Memory B cell (primary cell): ENCODE data around the gene TDG.
A peak's percentile ranks its signal among the peaks of the same experiment; 100 is the strongest.

Experiments
- ATAC-seq: fragments of 150-1000 bp; cut with Tn5 transposase; 2 replicates; pipeline ENCODE4 v1.10.0; 2021; ENCODE audit warnings: low read depth, mild to moderate bottlenecking, moderate library complexity
- DNase-seq, 2 donors: peaks; one replicate each; pipeline ENCODE4 v3.0.0; 2022; ENCODE audit warnings: low spot score in 2 of 2
- H3K27ac Mint-ChIP-seq: one replicate; pipeline ENCODE4 v1.8.0; 2022; ENCODE audit warnings: mild to moderate bottlenecking, moderate library complexity, mixed read lengths
- H3K27me3 Mint-ChIP-seq: one replicate; pipeline ENCODE4 v1.8.0; 2022; ENCODE audit warnings: mixed read lengths
- H3K36me3 Mint-ChIP-seq: one replicate; pipeline ENCODE4 v1.8.0; 2022; ENCODE audit warnings: mild to moderate bottlenecking, mixed read lengths
- H3K4me1 Mint-ChIP-seq: one replicate; pipeline ENCODE4 v1.8.0; 2022; ENCODE audit warnings: mixed read lengths
- H3K4me3 Mint-ChIP-seq: one replicate; pipeline ENCODE4 v1.8.0; 2022; ENCODE audit warnings: mild to moderate bottlenecking, moderate library complexity, mixed read lengths
- H3K9me3 Mint-ChIP-seq: one replicate; pipeline ENCODE4 v1.8.0; 2022; ENCODE audit warnings: mixed read lengths

The TDG gene

DNA sequence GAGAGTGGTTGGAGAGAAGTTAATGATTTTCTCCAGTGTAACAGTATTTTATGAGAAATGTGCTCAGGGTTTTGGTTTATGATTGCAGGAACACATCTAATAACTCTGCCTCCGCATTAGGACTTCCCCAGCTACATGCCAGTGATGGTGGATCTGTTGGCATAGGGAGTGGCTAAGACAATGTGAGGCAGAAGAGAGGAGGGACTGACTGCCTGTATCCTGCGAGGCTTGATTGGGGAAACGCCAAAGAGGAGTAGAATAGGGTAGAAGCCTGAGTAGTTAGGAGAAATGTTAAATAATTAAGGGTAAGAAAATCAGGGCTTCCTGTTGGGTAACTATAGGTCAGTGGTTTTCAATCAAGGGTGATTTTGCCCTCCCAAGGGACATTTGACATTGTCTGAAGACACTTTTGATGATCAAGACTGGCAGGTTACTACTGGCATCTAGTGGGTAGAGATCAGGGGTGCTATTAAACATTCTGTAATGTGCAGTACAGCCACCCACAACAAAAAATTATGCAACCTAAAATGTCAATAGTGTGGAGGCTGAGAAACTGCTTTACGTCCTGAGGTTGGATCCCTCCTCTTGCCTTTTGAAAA lies 12.8 kb downstream of the TDG start:
- H3K27ac Mint-ChIP-seq, result peak overlapping the region; percentile 42
- ATAC-seq, result peak; percentile 88

DNA sequence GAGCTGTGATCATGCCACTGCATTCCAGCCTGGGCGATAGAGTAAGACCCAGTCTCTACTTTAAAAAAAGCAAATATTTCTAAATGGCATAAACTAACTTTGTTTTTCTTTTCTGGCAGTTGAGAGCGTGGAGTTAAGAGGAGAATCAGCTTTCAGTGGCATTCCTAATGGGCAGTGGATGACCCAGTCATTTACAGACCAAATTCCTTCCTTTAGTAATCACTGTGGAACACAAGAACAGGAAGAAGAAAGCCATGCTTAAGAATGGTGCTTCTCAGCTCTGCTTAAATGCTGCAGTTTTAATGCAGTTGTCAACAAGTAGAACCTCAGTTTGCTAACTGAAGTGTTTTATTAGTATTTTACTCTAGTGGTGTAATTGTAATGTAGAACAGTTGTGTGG lies 21.2 kb downstream of the TDG start:
- Mint-ChIP-seq H3K4me3 (no peak overlapping the region), H3K36me3 (peaks cover 12% of the 10 kb centered on the region), H3K4me1 (no peaks in the 10 kb centered on the region), H3K27ac (no peak overlapping the region), H3K9me3 (no peaks in the 10 kb centered on the region), H3K27me3 (no peaks in the 10 kb centered on the region)
- DNase-seq (no peak), ATAC-seq (no peak)

More for the DNA sequence above, 12.8 kb downstream of the TDG start:
- Mint-ChIP-seq H3K36me3 (peaks cover 24% of the 10 kb centered on the region), H3K4me3 (no peak overlapping the region), H3K4me1 (peaks cover 19% of the 10 kb centered on the region), H3K9me3 (no peaks in the 10 kb centered on the region), H3K27me3 (no peaks in the 10 kb centered on the region)
- DNase-seq, result peak in 1 of 2 donors; percentile 23

GRCh38 chr12:103994235-103994634 lies 28.6 kb downstream of the TDG start:
- DNase-seq (no peak), ATAC-seq (no peak)
- H3K27me3 Mint-ChIP-seq, result peaks cover 10% of the 10 kb centered on the region
- no peaks in the 10 kb centered on the region for H3K4me1 Mint-ChIP-seq
- no peak overlapping the region for H3K27ac Mint-ChIP-seq
- H3K4me3 Mint-ChIP-seq, result no peak overlapping the region
- no peaks in the 10 kb centered on the region for H3K9me3 Mint-ChIP-seq
- no peaks in the 10 kb centered on the region for H3K36me3 Mint-ChIP-seq

DNA sequence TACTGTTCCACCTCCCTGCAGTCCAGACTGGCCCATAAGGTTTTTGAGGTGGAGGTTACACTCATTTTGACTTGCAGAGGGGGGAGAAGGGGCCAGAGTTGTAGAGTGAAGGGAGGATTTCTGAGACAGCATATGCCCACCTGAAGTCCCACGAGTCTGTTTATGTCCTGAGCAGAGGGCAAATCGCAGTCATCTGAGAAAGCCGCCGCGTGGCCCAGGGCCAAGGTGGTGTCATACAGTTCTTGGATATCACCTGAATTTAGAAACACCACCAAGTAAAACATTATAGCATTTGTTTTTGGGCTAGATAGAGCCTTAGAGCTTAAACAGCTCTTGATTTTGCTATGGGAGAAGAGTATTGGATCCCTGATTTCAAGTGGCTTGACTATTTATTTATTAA lies 30.9 kb downstream of the TDG start:
- no peak for DNase-seq
- no peaks in the 10 kb centered on the region for H3K36me3 Mint-ChIP-seq
- peaks cover 16% of the 10 kb centered on the region for H3K27me3 Mint-ChIP-seq
- no peak overlapping the region for H3K4me3 Mint-ChIP-seq
- no peak overlapping the region for H3K27ac Mint-ChIP-seq
- ATAC-seq, result no peak
- no peaks in the 10 kb centered on the region for H3K9me3 Mint-ChIP-seq
- peaks cover 2% of the 10 kb centered on the region for H3K4me1 Mint-ChIP-seq

DNA sequence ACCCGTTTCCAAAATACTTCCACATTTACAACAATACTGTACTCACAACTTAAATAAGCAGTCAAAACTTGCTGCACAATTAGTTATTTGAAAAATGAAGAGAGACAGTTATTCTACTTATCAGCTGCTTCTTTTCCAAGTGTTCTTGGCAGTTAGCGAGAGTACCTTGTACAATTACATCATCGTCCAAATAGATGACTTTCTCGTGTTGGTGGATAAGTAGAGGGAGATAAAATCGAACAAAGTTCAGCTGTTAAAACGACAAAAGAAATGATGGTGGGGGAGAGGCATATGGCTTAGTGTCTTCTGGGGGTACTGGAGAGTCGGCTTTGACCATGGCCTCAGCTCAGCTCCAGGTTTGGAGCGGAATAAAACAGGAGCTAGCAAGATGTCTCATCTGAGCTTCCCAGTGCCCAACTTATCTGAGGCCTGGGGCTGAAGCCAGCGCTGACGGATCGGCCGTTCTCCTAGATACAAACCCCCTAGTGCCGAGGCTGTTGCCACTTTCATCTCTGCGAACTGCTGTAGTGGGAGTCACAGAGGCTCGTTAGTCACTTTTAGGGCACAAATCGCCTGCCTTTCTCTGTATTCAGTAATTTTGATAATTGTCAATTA lies 31.7 kb downstream of the TDG start:
- H3K4me1 Mint-ChIP-seq, result peaks cover 2% of the 10 kb centered on the region
- H3K9me3 Mint-ChIP-seq, result no peaks in the 10 kb centered on the region
- no peak for ATAC-seq
- H3K27me3 Mint-ChIP-seq, result peaks cover 16% of the 10 kb centered on the region
- no peaks in the 10 kb centered on the region for H3K36me3 Mint-ChIP-seq
- no peak overlapping the region for H3K4me3 Mint-ChIP-seq
- DNase-seq, result no peak
- H3K27ac Mint-ChIP-seq, result no peak overlapping the region

GRCh38 chr12:103998976-103999375 lies 33.3 kb downstream of the TDG start:
- Mint-ChIP-seq H3K4me3 (no peak overlapping the region), H3K27ac (no peak overlapping the region), H3K36me3 (no peaks in the 10 kb centered on the region), H3K27me3 (peaks cover 22% of the 10 kb centered on the region), H3K9me3 (no peaks in the 10 kb centered on the region), H3K4me1 (peaks cover 2% of the 10 kb centered on the region)
- DNase-seq (no peak), ATAC-seq (no peak)

DNA sequence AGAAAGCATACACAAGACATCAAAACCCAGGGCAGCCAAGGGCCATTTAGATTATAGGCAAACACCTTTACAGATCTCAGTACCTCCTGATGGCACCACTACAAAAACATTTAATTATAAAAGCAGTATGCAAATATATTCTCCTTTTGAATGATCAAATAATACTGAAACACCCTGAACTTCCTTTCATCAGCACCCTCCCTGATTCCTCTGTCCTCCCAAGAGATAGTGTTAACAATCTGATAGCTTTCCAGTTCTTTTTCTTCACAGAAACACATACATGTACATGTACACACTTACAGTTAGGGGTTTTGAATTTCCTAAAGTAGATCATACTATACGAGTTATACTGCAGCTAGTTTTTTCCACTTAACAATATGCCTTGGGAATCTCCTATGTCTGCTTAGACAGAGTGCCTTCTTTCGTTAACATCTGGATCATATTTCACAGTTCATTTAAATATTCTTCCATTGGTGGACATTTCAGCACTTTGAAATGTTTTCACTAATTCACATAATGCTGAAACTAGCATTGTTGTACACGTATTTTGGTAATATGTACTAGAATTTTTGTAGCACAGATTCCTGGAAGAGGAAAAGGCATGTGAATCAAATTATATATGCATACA lies 35.2 kb downstream of the TDG start:
- Mint-ChIP-seq H3K27ac (no peak overlapping the region), H3K36me3 (no peaks in the 10 kb centered on the region), H3K27me3 (peaks cover 18% of the 10 kb centered on the region), H3K9me3 (no peaks in the 10 kb centered on the region), H3K4me3 (no peak overlapping the region), H3K4me1 (peaks cover 2% of the 10 kb centered on the region)
- ATAC-seq (no peak), DNase-seq (no peak)

- Mint-ChIP-seq H3K27ac (no peak overlapping the region), H3K4me3 (no peak overlapping the region), H3K4me1 (peaks cover 2% of the 10 kb centered on the region), H3K9me3 (no peaks in the 10 kb centered on the region), H3K27me3 (peaks cover 18% of the 10 kb centered on the region), H3K36me3 (no peaks in the 10 kb centered on the region)
- ATAC-seq, result no peak
- DNase-seq, result no peak
These were observed 37.0 kb downstream of the TDG start for GRCh38 chr12:104002686-104003085.

DNA sequence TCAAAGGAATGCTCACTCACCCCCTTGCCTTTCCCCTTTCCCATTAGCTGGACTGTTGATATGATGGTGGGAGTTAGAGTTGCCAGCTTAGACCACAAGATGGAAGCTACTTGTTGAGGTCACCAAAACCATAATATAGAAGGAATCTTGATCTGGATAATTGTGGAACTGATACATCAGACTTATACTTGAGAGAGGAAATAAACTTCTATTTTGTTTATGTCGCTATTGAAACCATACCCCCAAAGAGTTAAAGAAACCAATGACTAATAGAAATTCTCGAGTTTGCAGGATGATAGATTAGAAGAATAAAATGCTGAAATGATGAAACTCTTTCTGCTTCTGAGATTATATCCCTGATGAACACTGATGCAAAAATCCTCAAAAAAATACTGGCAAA lies 37.9 kb downstream of the TDG start:
- ATAC-seq, result no peak
- Mint-ChIP-seq H3K4me1 (peaks cover 2% of the 10 kb centered on the region), H3K9me3 (no peaks in the 10 kb centered on the region), H3K36me3 (no peaks in the 10 kb centered on the region), H3K27ac (no peak overlapping the region), H3K27me3 (peaks cover 16% of the 10 kb centered on the region), H3K4me3 (no peak overlapping the region)
- no peak for DNase-seq

- H3K4me3 Mint-ChIP-seq, result no peak overlapping the region
These were observed 41.3 kb downstream of the TDG start for GRCh38 chr12:104006929-104007328.

GRCh38 chr12:104010121-104010520 lies 44.4 kb downstream of the TDG start:
- no peaks in the 10 kb centered on the region for H3K9me3 Mint-ChIP-seq
- no peak overlapping the region for H3K27ac Mint-ChIP-seq
- H3K27me3 Mint-ChIP-seq, result peaks cover 6% of the 10 kb centered on the region
- peaks cover 4% of the 10 kb centered on the region for H3K36me3 Mint-ChIP-seq
- DNase-seq (no peak), ATAC-seq (no peak)
- no peaks in the 10 kb centered on the region for H3K4me1 Mint-ChIP-seq
- no peak overlapping the region for H3K4me3 Mint-ChIP-seq

More at GRCh38 chr12:104006929-104007328, 41.3 kb downstream of the TDG start:
- peaks cover 4% of the 10 kb centered on the region for H3K36me3 Mint-ChIP-seq
- H3K9me3 Mint-ChIP-seq, result no peaks in the 10 kb centered on the region
- no peaks in the 10 kb centered on the region for H3K4me1 Mint-ChIP-seq
- peaks cover 10% of the 10 kb centered on the region for H3K27me3 Mint-ChIP-seq
- no peak overlapping the region for H3K27ac Mint-ChIP-seq
- DNase-seq (no peak), ATAC-seq (no peak)

DNA sequence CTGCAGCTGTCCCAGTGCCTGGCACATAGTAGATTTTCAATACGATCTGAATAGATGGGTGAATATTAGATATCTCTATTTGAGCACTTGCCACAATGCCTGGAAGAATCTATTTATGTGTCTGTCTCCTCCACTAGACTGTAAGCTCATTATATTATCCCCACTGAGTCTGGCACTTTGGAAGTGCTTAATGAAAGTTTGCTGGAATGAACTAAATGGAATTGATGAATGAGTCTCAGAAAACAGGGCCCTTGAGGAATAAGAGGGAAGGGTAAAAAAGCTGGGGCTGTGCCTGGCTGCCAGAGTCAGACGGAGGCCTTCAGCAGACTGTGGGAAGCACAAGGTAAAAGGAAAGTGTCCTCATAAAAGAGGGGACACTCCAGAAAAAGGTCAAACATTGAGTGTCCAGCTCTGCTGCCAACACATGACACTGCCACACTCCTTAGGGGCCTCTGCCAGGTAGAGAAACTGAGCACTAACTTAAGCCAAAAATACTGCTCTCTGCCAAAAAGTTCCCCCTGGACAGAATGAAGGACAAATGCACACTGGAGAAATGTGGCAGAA lies 45.0 kb downstream of the TDG start:
- Mint-ChIP-seq H3K27ac (no peak overlapping the region), H3K36me3 (peaks cover 4% of the 10 kb centered on the region)

DNA sequence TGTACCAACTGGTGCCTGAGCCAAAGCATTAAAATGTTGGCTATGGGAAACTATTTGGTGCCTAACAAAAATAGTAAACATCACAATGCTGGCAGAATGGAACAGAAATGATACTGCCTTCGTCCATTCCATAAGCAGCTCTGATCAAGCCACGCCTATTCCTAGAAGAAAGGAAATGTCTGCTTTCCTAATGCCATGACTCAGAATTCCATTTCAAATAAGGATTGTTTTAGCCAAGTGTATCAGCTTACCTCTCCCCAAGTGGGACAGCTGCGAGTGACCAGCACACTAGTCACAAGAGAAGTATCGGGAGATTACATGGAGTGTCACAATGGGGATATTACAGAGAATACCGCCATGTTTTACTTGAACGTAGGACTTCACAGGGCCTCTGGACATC lies 45.6 kb downstream of the TDG start:
- ATAC-seq (no peak), DNase-seq (no peak)
- Mint-ChIP-seq H3K36me3 (peaks cover 4% of the 10 kb centered on the region), H3K27ac (no peak overlapping the region), H3K9me3 (no peaks in the 10 kb centered on the region), H3K4me3 (no peak overlapping the region), H3K4me1 (no peaks in the 10 kb centered on the region), H3K27me3 (peaks cover 6% of the 10 kb centered on the region)

More for the DNA sequence above, 45.0 kb downstream of the TDG start:
- no peak overlapping the region for H3K4me3 Mint-ChIP-seq
- H3K9me3 Mint-ChIP-seq, result no peaks in the 10 kb centered on the region
- ATAC-seq (no peak), DNase-seq (no peak)
- H3K4me1 Mint-ChIP-seq, result no peaks in the 10 kb centered on the region
- H3K27me3 Mint-ChIP-seq, result peaks cover 6% of the 10 kb centered on the region

GRCh38 chr12:104012331-104012730 lies 46.7 kb downstream of the TDG start:
- H3K4me1 Mint-ChIP-seq, result no peaks in the 10 kb centered on the region
- peaks cover 4% of the 10 kb centered on the region for H3K27me3 Mint-ChIP-seq
- no peak overlapping the region for H3K4me3 Mint-ChIP-seq
- no peak overlapping the region for H3K27ac Mint-ChIP-seq
- no peak for DNase-seq
- peaks cover 4% of the 10 kb centered on the region for H3K36me3 Mint-ChIP-seq
- H3K9me3 Mint-ChIP-seq, result no peaks in the 10 kb centered on the region
- ATAC-seq, result no peak
